HG03103 (cell line): ENCODE measurements around the gene SUSD5.
"Not testable (repeated sequence)": the region's sequence is repeated elsewhere in the genome, so short reads cannot be mapped to it uniquely, and the experiment has no call there.

ENCODE experiments used
- ATAC-seq: cut with Tn5 transposase; IDR thresholded peaks from one replicate; pipeline ENCODE4 v1.9.1; 2021; ENCODE audit warnings: low read depth; ENCODE audit not compliant: unreplicated experiment

Gene SUSD5

DNA sequence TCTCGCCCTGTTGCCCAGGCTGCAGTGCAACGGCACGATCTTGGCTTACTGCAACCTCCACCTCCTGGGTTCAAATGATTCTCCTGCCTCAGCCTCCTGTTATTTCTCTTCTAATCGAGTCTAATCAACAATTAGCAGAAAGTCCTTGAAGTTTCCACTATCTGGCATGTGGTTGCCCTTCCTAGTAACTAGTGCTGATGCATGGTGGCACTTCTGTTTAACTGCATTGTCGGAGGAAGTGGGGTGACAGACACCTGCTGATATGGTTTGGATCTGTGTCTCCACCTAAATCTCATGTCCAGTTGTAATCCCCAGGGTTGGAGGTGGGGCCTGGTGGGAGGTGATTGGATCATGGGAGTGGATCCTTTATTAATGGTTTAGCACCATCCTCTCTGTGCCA lies 95.6 kb downstream of the SUSD5 start:
- no peak for ATAC-seq

DNA sequence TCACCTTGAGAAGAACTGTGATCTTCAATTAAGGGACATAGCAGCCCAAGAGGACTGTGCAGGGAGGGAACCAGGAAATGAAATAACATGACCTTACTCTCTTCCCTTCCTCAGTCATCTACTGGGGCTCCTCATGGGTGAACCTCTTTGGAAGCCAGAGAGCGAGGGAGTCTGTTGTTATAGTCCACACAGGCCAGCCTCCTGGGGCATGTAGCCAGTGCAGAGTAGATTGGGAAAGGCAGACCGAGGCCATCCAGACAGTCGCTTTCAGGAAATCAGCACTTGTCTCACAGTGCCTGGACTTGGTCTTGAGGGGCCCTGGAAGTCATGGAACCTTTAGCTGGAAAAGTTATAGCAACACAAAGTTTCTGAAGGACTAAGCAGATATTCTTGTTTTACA lies 98.7 kb downstream of the SUSD5 start:
- no peak for ATAC-seq

DNA sequence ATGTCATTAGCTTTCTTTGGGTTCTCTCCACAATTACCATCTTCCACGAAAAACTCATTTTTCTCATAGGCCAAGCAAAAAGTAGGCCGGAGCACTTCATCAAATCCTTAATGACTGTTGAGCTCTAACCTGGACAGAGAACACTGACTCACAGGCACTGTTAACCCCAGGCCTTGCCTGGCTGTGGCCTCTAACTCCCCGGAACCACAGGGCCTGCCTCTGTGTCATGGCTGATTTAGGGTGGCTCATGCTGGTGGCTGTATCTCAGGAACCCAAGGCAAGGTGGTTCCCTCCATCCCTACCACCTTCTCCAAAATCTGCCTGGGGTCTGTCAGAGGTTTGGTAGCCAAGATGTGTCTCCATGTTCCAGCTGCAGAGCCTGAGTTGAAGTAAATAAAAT lies 101.1 kb downstream of the SUSD5 start:
- ATAC-seq, result no peak

DNA sequence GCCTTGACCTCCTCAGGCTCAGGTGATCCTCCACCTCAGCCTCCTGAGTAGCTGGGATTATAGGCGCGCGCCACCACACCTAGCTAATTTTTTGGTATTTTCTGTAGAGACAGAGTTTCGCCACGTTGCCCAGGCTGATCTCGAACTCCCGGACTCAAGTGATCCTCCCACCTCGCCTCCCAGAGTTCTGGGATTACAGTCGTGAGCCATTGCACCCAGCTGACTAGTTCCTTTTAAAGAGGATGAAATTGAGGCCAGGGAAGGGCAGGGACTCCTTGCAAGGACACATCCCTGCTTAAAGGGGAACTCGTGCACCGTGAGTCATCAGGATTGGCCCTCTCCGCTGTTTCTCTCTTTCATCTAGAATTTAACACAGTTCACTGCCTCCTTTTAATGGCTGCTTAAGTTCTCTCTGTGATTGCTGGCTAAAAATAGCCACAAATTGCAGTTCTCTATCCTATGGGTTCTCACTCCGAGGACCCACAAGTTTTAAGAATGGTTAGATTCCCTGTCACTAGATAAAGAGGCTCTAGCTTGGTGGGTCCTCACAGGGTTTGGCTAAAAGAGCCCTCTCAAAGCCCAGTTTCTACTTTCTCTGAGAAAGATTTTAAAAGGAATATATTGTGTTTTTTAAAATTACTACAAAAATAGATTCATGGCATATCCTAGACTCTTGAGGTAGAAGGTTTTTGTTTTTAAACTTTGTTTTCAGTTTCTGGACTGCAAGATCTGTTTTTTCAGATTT lies 103.4 kb downstream of the SUSD5 start:
- no peak for ATAC-seq

DNA sequence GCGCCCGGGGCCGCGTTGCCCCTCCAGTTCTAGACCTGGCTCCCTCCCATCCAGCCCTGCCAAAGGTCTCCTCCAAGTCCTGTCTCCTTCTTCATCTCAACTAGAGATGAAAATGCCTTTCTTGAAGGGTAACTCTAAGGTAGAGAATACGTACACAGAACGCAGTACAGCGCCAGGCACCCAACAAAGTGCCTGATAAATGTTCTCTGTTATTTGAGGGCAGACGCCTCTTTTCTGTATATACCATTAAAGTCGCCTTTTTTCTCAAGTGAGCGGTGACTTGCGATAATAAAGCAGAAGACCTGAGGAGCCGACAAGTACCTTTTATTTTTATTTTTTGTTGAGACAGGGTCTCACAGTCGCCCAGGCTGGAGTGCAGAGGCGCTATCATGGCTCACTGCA lies 104.0 kb downstream of the SUSD5 start:
- no peak for ATAC-seq

DNA sequence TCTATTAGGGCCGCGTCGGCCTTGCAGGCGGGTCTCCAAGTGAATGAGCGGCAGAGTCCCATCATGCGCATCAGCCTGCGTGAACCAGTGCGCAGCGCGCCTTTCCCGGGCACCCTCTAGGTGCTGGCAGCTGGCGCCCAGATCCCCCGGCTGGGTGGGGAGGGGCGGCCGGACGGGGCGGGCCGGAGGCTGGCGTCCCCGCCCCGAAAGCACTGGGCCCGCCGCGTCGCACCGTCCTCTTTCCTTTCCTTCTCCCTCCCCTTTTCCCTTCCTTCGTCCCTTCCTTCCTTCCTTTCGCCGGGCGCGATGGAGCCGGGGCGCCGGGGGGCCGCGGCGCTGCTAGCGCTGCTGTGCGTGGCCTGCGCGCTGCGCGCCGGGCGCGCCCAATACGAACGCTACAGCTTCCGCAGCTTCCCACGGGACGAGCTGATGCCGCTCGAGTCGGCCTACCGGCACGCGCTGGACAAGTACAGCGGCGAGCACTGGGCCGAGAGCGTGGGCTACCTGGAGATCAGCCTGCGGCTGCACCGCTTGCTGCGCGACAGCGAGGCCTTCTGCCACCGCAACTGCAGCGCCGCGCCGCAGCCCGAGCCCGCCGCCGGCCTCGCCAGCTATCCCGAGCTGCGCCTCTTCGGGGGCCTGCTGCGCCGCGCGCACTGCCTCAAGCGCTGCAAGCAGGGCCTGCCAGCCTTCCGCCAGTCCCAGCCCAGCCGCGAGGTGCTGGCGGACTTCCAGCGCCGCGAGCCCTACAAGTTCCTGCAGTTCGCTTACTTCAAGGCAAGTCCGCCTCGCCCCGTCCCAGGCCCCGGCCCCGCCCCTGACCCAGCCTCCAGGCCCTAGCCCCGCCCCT lies 104.6 kb downstream of the SUSD5 start, which contains the start of gene CRTAP:
Gene CRTAP (plus strand): TSS at position 243 of the 850 bp plus-strand sequence. CDS start 64 bp downstream, at position 307.
- ATAC-seq, result peak; percentile 75

DNA sequence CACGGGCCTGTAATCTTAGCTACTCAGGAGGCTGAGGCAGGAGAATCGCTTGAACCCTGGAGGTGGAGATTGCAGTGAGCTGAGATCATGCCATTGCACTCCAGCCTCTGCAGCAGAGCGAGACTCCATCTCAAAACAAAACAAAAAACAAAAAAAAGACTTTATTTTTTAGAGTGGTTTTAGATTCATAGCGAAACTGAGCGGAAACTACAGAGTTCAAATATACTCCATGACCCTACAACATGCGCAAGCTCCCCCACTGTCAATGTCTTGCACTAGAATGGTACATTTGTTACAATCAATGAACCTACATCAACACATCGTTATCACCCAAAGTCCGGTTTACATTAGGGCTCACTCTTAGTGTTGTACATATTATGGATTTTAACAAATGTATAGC lies 107.0 kb downstream of the SUSD5 start:
- peak; percentile 35 for ATAC-seq

DNA sequence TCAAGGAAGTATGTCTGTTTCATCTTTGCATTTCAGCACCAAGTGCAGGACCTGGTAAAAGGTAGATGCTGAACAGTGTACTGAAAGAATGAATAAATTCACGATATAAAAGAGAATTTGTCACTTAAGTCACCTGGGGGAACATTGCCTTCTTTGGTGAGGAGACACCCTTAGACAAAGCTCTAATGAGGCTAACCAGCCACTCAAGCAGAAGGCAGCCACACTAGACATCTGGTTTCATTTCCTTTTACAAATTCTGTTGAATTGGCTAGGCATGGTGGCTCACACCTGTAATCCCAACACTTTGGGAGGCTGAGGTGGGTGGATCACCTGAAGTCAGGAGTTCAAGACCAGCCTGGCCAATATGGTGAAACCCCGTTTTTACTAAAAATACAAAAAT lies 111.8 kb downstream of the SUSD5 start:
- not testable (repeated sequence) for ATAC-seq

DNA sequence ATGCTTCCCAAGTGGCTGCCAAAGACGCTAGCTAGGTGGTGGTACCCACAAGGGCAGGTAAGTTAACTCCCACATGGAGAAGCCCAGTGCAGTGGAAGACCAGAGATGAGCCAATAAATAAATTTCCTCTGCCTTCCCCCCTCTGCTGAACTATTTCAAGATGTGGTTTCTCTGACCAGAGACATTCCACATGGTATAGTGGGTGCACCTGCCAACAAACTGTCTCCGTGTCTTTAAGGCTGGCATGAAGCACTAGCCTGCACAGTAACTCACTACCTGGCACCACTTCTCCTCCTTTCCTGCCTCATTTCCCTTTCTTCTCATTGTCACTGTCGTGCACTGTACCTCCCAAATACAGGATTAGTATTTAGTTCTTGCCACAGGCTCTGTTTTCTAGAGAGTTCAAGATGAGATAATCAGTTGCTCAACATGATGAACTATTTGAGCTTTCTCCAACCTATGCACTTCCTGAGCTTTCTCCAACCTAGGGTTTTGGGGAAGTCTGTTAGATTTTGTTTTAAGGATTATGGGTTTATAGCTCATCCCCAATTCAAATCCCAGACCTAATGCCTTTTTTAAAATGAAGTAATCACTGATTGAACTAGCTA lies 113.2 kb downstream of the SUSD5 start:
- ATAC-seq, result no peak

DNA sequence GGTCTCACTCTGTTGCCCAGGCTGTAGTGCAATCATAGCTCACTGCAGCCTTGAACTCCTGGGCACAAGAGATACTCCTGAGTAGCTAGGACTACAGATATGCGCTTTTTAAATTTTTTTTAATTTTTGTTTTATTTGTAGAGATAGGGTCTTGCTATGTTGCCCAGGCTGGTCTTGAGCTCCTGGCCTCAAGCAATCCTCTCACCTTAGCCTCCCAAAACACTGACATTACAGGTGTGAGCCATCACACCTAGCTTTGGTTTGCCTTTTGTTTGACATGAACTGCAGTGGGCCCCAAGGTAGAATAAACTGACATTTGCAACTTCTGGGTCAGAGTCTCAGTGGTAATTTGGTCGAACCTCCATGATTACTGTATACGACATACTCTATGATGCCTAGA lies 113.8 kb downstream of the SUSD5 start:
- ATAC-seq, result no peak

DNA sequence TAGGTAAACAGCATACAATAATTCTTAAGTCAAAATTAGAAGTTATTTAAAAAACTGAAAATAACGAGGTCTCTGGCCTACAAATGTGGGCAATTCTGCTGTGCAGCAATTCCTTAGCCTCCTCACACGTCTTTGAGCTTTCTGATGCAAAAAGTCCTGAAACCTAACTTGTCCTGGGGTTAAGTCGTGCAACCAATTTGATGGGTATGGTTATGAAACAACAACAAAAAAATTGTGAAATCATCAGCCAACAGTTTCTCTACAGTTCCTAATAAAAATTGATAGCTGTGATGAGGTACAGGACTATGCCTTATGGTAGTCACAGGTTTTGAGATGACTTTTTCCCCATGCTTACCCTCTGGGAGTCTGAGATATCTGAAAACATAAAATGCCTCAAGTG lies 115.1 kb downstream of the SUSD5 start:
- no peak for ATAC-seq

DNA sequence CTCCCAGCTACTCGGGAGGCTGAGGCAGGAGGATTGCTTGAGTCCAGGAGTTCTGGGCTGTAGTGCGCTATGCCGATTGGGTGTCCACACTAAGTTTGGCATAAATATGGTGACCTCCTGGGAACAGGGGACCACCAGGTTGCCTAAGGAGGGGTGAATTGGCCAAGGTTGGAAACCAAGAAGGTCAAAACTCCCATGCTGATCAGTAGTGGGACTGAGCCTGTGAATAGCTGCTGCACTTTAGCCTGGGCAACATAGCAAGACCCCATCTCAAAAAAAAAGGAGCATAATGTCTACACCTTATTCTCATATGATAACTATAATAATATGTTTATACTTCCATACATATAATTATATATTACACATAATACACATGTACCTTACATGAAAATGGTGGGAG lies 115.6 kb downstream of the SUSD5 start:
- ATAC-seq, result no peak

DNA sequence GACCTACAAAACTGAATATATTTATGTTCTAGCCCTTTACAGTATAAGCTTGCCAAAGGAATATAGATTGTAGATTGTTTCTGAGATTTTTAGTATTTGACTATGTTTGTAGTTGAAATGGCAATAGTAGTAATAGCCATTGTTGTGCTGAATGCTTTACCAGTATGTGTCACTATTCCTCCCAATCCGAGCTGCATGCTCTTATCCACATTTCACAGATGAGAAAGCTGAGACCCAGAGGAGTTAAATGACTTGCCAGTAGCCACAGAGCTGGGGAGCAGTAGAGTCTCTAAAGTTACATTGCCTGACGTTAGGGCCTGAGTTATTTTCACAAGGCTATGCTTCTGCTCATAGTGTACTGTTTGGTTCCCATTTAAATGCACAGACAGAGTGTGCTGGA lies 118.4 kb downstream of the SUSD5 start:
- ATAC-seq, result no peak
